T follicular helper cell (primary cell): ENCODE measurements around the gene CNNM1.

Experiments used
- DNase-seq: peaks from one replicate; pipeline ENCODE4 v3.0.0-alpha.2; 2020; ENCODE audit warnings: low read depth
- total RNA-seq, 2 experiments: gene quantifications; one replicate each; lab custom pipeline; 2026; lab: John Stamatoyannopoulos, UW

The CNNM1 gene
- 1.3 to 1.4 reads per million in 2 experiments for total RNA-seq

GRCh38 chr10:99329304-99329553 is at the start of gene CNNM1:
Gene CNNM1, plus strand, starts transcription at chr10:99329356. Its CDS starts 32 bp downstream, at chr10:99329388.
- no peak for DNase-seq

GRCh38 chr10:99279626-99280111 is 49.5 kb upstream of the CNNM1 start:
- DNase-seq, result no peak

DNA sequence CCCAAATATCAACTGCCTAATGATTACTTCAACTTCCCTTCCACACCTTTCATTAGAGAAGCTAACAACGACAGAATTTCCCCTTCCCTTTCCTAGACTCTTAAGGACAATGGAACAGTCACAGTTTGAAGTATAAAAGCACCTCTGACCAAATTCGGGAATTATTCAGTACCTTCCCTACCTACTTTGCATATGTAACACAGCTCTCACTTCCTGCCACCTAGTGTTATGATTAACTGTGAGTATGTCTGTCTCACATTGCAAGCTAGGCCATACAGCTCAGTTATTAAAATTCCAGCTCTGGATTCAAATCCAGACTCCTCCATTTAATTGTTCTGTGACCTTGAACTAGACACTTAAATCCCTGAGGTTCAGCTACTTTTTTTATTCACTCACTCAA is 48.7 kb upstream of the CNNM1 start:
- no peak for DNase-seq

DNA sequence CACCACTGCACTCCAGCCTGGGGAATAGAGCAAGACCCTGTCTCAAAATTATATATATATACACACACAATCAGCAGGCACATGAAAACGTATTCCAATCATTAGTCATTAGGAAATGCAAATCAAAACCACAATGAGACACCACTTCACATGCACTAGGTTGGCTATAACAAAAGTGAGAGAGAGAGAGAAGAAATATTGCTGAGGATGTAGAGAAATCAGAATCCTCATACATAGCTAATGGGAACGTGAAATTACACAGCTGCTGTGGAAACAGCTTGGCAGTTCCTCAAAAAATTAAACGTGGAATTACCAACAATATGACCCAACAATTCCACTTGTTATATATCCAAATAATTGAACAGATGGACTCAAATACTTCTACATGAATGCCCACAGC is 43.3 kb upstream of the CNNM1 start:
- DNase-seq, result no peak

DNA sequence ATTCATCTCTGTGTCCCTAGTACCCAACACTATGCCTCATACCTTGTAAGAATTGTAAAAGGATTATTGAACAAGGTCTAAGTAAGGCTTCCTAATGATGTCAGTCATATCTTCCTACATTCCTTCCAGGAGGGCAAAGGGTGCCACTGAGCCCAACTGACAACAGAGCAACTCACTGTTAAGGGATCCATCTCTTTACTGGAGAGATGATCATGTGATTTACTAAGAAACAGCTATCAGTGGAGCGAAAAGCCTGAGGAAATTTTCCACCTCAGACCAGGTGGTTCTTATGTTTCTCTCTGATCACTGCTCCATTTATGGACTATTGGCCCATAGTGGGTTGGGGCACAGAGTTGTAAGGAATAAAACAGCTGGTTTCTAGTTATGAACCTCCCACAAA is 38.9 kb upstream of the CNNM1 start:
- DNase-seq, result no peak

- no peak for DNase-seq
Measured at GRCh38 chr10:99292159-99292558, 37.0 kb upstream of the CNNM1 start.

GRCh38 chr10:99296605-99297004 is 32.6 kb upstream of the CNNM1 start:
- DNase-seq, result no peak

DNA sequence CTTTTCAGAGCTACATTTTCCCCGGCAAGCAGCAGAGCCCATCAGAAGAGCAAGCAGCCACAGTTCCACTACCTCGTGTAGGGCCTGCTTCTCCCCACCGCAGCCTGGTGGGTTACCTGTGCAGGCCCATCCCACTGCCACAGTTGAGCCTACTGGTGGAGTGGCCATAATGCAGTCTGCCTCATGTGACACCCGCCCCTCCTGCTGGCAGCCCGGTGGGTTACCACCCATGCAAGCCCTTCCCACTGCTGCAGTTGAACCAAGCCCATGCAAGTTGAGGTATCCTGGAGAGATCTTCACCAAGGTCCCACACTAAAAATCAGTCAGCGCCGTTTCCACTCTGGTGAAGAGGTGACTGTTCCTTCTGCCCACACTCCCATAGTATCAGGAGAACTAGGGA is 32.1 kb upstream of the CNNM1 start:
- DNase-seq, result no peak

DNA sequence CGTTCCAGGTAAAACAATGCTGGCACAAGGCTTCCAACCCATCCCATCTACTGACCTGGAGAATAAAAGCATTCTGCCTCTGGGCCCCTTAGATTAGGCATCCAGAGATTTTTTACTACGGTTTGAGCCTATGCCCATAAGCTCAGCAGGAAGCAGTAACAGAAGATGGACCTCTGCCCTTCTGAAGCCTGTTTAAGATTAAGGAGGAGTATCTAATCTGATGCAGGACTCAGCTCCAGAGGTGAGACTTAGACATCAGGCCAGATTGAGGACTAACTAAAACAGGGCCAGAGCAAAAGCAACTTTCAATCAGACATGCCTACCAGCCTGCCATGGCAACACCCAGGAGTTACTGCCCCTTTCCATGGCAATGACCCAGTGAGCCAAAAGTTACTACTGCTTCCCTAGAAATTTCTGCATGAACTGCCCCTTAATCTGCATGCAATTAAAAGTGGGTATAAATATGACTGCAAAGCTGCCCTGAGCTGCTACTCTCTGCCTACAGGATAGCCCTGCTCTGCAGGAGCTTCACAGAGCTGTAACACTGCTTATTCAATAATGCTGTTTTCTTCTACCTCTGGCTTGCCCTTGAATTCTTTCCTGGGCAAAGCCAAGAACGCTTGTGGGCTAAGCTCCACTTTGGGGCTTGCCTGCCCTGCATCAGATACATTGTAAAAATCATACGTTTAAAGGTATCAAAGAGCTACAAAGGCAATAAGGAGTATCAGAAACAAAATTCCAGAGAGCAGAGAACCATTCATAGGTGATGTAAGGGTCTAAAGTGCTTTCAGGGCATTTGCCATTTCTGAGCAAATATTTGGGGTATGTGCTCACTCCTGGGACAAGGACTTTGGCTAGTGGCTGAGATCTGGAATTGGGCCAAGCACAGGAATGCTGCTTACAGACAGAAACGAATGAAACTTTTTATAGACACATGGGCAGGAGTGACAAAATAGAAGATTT is 25.0 kb upstream of the CNNM1 start:
- no peak for DNase-seq

DNA sequence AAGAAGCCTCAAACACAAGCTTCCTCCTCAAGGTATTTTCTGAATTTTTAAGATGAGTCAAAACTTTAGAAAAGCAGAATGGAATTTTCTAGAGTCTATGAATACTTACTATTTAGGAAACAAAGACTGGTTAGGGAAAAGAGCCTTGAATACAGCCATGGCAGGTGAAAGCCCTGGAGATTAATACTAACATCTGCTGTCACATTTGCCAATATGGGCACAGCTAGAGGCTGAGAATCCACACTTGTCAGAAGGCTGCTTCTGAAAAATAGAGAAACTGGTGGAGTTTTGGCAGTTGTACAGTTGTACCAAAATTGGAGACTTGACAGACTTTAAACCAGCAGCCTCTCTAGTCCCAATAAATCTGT is 24.3 kb upstream of the CNNM1 start:
- no peak for DNase-seq

- DNase-seq, result no peak
Measured at GRCh38 chr10:99312501-99312900, 16.7 kb upstream of the CNNM1 start.

GRCh38 chr10:99315853-99316252 is 13.3 kb upstream of the CNNM1 start:
- no peak for DNase-seq

DNA sequence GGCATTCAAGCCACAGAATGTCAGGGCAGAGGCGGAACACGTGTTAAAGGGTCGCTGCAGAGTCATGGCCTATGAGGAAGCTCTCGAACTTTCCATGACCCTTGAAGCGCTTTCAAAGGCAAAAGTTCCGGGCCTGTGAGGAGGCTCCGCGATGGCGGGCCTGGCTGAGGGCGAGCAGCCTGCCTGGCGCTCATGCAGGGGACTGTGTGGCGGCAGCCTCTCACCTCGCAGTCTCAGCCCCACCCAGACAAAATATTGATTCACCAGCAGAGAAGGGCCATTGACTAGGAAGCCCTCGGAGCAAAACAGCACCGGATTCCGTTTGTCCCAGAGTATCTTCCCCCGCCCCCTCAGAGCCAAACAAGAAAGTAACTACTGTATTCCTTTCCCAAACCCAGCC is 12.8 kb upstream of the CNNM1 start:
- DNase-seq, result no peak

DNA sequence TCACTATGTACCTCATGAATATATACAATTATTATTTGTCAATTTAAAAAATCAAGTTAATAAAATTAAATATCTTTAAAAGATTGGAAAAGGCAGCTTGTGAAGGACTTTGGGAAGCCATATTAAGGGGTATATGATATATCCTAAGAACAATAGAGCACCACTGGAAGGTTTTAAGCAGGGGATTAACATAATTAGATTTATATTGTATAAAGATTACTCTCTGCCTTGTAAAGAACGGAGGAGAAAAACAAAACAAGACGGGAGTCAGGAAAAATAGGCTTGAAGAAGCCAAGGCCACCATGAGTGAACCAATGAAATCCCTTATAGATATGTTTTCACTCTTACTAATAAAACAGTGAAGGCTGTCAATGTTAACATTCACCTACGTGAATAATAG is 11.1 kb upstream of the CNNM1 start:
- no peak for DNase-seq

GRCh38 chr10:99318475-99318874 is 10.7 kb upstream of the CNNM1 start:
- no peak for DNase-seq

DNA sequence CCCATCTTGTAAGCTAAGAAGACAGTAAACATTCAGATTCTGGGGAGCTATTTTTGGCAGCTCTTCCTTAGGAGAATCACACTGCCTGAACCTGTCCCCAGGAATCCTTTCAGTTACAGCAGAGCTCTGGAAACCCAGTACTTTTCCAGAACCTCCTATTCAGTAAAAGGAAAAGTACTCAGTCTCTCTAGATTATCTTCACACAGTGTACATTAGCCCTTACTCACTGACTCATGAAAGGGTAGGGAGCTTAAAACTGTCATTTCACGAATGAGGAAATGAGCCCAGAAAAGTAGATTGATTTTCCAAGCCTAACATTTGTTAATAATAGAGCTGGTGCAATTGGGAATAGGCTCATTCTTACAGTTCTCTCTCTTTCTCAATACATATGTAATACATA is 3.9 kb upstream of the CNNM1 start:
- no peak for DNase-seq

DNA sequence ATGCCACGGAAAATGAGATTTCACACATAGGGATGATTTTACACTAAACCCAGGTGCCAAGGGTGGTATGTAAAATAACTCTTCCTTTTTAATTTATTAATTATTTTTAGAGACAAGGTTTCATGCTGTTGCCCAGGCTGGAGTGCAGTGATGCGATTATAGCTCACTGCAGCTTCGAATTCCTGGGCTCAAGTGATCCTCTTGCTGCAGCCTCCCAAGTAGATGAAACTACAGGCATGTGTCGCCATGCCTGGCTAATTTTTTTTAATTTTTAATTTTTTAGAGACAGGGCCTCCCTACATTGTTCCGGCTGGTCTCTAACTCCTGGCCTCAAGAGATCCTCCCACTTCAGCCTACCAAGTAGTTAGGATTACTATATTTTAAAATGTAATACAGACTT is 2.3 kb upstream of the CNNM1 start:
- DNase-seq, result no peak

DNA sequence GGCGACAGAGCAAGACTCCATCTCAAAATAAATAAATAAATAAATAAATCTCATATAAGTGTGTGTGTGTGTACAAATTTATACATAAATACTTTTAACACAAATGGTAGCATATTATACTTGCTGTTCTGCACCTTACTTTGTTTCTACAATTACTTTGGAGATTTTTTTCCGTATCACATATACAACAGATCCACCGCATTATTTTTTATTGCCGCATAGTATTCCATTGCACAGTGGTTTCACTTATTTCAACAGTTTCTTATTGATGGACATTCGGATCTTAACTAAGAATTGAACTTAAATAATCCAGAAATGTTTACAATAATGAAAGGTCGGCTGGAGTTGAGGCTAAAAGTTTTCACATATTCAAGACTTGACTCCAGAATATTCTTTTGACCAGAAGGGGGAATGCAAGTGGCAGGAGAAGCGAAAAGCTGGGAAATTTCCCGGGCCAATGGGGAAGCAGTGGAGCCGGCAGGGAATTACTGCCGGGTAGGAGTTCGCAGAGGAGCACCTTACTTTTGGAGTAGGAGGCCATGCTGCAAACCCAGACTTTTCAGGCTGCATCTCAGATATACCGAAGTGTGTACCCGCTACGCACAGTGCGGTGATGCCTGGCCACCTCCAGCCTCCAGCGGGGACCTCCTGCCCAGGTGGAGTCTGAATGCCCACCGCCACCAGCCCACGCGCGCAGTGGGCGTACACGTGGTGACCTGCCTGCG is 415 bp upstream of the CNNM1 start:
- no peak for DNase-seq

GRCh38 chr10:99329554-99330346 is 594 bp downstream of the CNNM1 start:
- no peak for DNase-seq

GRCh38 chr10:99330347-99330924 is 1.3 kb downstream of the CNNM1 start:
- DNase-seq, result no peak

- DNase-seq, result no peak
Measured at GRCh38 chr10:99331207-99331803, 2.1 kb downstream of the CNNM1 start.
